GM10266 (cell line): Measurements from ENCODE around the gene BRD8.
"Not testable (repeated sequence)": the region's sequence is repeated elsewhere in the genome, so short reads cannot be mapped to it uniquely, and the experiment has no call there.

Source experiments
- DNase-seq: peaks from one replicate; pipeline ENCODE4 v3.0.0; 2012; ENCODE audit errors: extremely low spot score
- CTCF ChIP-seq: IDR thresholded peaks from 2 replicates; pipeline ENCODE4 v1.5.1; 2012; ENCODE audit warnings: mild to moderate bottlenecking, low read depth; ENCODE audit not compliant: control insufficient read depth, insufficient read depth; ENCODE audit errors: missing control alignments

Gene BRD8

GRCh38 chr5:138213161-138214029 lies 35.0 kb upstream of the BRD8 start, which contains the start of gene CDC23:
Gene CDC23 (minus strand): TSS chr5:138213323. CDS start chr5:138213312, 11 bp downstream.
- no peak for TF ChIP-seq CTCF
- DNase-seq, result peak; percentile 95

- DNase-seq, result no peak
- no peak for TF ChIP-seq CTCF
Observed at GRCh38 chr5:138212828-138213160, 34.4 kb upstream of the BRD8 start.

- no peak for TF ChIP-seq CTCF
- DNase-seq, result no peak
Observed at GRCh38 chr5:138210985-138211384, 32.6 kb upstream of the BRD8 start.

GRCh38 chr5:138193859-138194258 lies 15.4 kb upstream of the BRD8 start:
- DNase-seq, result not testable (repeated sequence)

GRCh38 chr5:138192826-138193225 lies 14.4 kb upstream of the BRD8 start:
- no peak for TF ChIP-seq CTCF
- no peak for DNase-seq

- no peak for TF ChIP-seq CTCF
- DNase-seq, result no peak
Observed at GRCh38 chr5:138188626-138189025, 10.2 kb upstream of the BRD8 start.

GRCh38 chr5:138186002-138186447 lies 7.6 kb upstream of the BRD8 start:
- no peak for TF ChIP-seq CTCF

More at GRCh38 chr5:138186002-138186447, 7.6 kb upstream of the BRD8 start:
- DNase-seq, result no peak
